GM19193 (cell line): ENCODE results near the gene NRROS.

Source experiments
- POLR2A ChIP-seq: IDR thresholded peaks from 4 replicates; pipeline ENCODE4 v1.6.1; 2011; ENCODE audit not compliant: insufficient read depth, insufficient read length; ENCODE audit errors: extremely low read depth

Gene NRROS

GRCh38 chr3:196659901-196660351 is 20.4 kb downstream of the NRROS start:
- TF ChIP-seq POLR2A = peak; percentile 37

- TF ChIP-seq POLR2A = no peak
These were observed 21.1 kb downstream of the NRROS start for GRCh38 chr3:196660381-196661166.

GRCh38 chr3:196661400-196661799 is 21.9 kb downstream of the NRROS start:
- no peak for TF ChIP-seq POLR2A

GRCh38 chr3:196662033-196662432 is 22.5 kb downstream of the NRROS start:
- TF ChIP-seq POLR2A = no peak

- TF ChIP-seq POLR2A = no peak
These were observed 23.4 kb downstream of the NRROS start for GRCh38 chr3:196662711-196663571.

GRCh38 chr3:196666001-196666867 is 26.7 kb downstream of the NRROS start:
- TF ChIP-seq POLR2A = no peak

GRCh38 chr3:196667056-196667825 is 27.7 kb downstream of the NRROS start:
- no peak for TF ChIP-seq POLR2A

- TF ChIP-seq POLR2A = no peak
These were observed 30.8 kb downstream of the NRROS start for GRCh38 chr3:196670339-196670738.

GRCh38 chr3:196673632-196674031 is 34.1 kb downstream of the NRROS start:
- TF ChIP-seq POLR2A = no peak

- no peak for TF ChIP-seq POLR2A
These were observed 37.9 kb downstream of the NRROS start for GRCh38 chr3:196677353-196677752.

GRCh38 chr3:196677931-196678330 is 38.4 kb downstream of the NRROS start:
- TF ChIP-seq POLR2A = no peak

- no peak for TF ChIP-seq POLR2A
These were observed 45.3 kb downstream of the NRROS start for GRCh38 chr3:196684548-196685407.

GRCh38 chr3:196686436-196686835 is 46.9 kb downstream of the NRROS start:
- TF ChIP-seq POLR2A = no peak
